Esophagus squamous epithelium (tissue), 4 donors: ENCODE results near the gene NUDCD3.

ENCODE experiments used
- POLR2A ChIP-seq, 4 donors: fragments of 450-650 bp; IDR thresholded peaks; one replicate each; pipeline ENCODE4 v1.6.1; 2017; ENCODE audit warnings: antibody characterized with exemption in 4 of 4, mild to moderate bottlenecking in 4 of 4, moderate library complexity in 3 of 4
- TF ChIP-seq, protein P1 (sequence below), 6 experiments: fragments of 450-650 bp in 4 of 6; fragments of 200-600 bp in 2 of 6; sonication (generic) in 2 of 6; IDR thresholded peaks; one replicate each; pipeline ENCODE4 v1.5.1; 2016 to 2019; ENCODE audit warnings: antibody characterized with exemption in 6 of 6, mild to moderate bottlenecking in 4 of 6, moderate library complexity in 4 of 6

DNA sequence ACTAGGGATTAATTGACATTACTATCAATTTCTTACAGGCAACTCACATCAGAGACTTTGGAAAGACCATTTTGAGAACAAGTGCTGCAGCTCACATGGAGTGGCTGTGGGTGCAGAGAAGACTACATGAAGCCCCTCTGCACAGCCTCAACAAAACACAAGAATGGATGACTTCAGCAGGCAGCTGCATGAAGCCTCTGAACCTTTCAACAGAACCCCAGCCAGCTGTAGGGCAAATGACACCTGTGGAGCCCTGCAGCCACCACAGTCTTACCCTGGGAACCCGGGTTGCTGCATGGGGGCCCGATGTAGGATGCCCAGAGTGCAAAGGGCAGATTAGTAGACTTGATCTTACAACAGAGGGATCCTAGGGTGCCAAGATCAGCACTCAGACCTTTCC, 103.1 kb downstream of the NUDCD3 start:
- TF ChIP-seq, protein P1, sequence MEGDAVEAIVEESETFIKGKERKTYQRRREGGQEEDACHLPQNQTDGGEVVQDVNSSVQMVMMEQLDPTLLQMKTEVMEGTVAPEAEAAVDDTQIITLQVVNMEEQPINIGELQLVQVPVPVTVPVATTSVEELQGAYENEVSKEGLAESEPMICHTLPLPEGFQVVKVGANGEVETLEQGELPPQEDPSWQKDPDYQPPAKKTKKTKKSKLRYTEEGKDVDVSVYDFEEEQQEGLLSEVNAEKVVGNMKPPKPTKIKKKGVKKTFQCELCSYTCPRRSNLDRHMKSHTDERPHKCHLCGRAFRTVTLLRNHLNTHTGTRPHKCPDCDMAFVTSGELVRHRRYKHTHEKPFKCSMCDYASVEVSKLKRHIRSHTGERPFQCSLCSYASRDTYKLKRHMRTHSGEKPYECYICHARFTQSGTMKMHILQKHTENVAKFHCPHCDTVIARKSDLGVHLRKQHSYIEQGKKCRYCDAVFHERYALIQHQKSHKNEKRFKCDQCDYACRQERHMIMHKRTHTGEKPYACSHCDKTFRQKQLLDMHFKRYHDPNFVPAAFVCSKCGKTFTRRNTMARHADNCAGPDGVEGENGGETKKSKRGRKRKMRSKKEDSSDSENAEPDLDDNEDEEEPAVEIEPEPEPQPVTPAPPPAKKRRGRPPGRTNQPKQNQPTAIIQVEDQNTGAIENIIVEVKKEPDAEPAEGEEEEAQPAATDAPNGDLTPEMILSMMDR (IDR thresholded peaks at IDR 0.05) = no peak
- no peak for TF ChIP-seq POLR2A (IDR thresholded peaks at IDR 0.05)
